HepG2 (cell line): ENCODE measurements around the gene FECH.

Experiments used
- CTCF ChIP-seq: sonication (generic); formaldehyde crosslinking; IDR thresholded peaks from 2 replicates; pipeline ENCODE4 v1.5.0; 2020; ENCODE audit warnings: mild to moderate bottlenecking, missing genetic modification reagents, moderate library complexity
- EP300 ChIP-seq, 3 experiments: sonication (generic) in 1 of 3; formaldehyde crosslinking in 1 of 3; IDR thresholded peaks; 2 replicates each; pipeline versions ENCODE4 v1.5.1 to v1.6.1; 2011 to 2020; ENCODE audit warnings: low read depth in 2 of 3, low read length in 2 of 3, borderline replicate concordance in 1 of 3, improper control_type of control experiment in 1 of 3, mild to moderate bottlenecking in 1 of 3, missing genetic modification reagents in 1 of 3, moderate library complexity in 1 of 3
- ZMAT3 ChIP-seq: sonication (generic); formaldehyde crosslinking; conservative IDR thresholded peaks from 2 replicates; pipeline ENCODE4 v1.7.0; 2021; ENCODE audit warnings: missing genetic modification reagents
- ZNF44 ChIP-seq: sonication (generic); formaldehyde crosslinking; IDR thresholded peaks from 2 replicates; pipeline ENCODE4 v1.5.1; 2020; ENCODE audit warnings: mild to moderate bottlenecking, missing genetic modification reagents
- TF ChIP-seq, protein P1 (sequence below): IDR thresholded peaks from 2 replicates; pipeline ENCODE4 v1.6.1; 2016
- TF ChIP-seq, protein P2 (sequence below): sonication (generic); formaldehyde crosslinking; IDR thresholded peaks from 2 replicates; pipeline ENCODE4 v1.4.0; 2020; ENCODE audit warnings: missing genetic modification reagents

DNA sequence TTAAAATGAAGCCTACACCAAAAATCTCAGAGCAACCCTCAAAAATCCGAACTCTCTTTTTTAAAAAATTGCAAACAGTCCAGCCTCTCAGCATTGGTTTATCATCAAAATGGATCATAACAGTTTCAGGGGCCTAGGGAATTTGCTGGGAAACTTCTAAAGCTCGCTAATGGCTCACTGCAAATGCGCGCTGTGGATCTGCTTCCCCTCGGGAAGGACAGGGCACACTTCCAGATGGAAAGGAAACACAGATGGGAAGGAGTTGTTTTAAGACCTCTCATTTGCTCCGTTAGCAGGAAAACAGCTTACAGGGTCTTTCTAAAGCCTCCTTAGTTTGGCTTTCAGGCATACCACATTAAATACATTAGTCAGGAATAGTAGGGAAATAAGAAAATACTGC lies 27.2 kb downstream of the FECH start:
- no peak for TF ChIP-seq ZMAT3 (CRISPR knock-in tag)
- TF ChIP-seq, protein P1, sequence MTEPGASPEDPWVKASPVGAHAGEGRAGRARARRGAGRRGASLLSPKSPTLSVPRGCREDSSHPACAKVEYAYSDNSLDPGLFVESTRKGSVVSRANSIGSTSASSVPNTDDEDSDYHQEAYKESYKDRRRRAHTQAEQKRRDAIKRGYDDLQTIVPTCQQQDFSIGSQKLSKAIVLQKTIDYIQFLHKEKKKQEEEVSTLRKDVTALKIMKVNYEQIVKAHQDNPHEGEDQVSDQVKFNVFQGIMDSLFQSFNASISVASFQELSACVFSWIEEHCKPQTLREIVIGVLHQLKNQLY (CRISPR knock-in tag) = no peak
- TF ChIP-seq CTCF = no peak
- no peak for TF ChIP-seq ZNF44 (CRISPR knock-in tag)
- no peak for TF ChIP-seq EP300 (IDR thresholded peaks at IDR 0.05; ENCODE audit: low read depth in 2 of 2, low read length in 2 of 2)
- no peak for TF ChIP-seq EP300 (CRISPR knock-in tag; IDR thresholded peaks at IDR 0.05; ENCODE audit: borderline replicate concordance)
- TF ChIP-seq, protein P2, sequence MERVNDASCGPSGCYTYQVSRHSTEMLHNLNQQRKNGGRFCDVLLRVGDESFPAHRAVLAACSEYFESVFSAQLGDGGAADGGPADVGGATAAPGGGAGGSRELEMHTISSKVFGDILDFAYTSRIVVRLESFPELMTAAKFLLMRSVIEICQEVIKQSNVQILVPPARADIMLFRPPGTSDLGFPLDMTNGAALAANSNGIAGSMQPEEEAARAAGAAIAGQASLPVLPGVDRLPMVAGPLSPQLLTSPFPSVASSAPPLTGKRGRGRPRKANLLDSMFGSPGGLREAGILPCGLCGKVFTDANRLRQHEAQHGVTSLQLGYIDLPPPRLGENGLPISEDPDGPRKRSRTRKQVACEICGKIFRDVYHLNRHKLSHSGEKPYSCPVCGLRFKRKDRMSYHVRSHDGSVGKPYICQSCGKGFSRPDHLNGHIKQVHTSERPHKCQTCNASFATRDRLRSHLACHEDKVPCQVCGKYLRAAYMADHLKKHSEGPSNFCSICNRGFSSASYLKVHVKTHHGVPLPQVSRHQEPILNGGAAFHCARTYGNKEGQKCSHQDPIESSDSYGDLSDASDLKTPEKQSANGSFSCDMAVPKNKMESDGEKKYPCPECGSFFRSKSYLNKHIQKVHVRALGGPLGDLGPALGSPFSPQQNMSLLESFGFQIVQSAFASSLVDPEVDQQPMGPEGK (CRISPR knock-in tag) = no peak
